ENCODE results near the gene SLC66A2.

The SLC66A2 gene

DNA sequence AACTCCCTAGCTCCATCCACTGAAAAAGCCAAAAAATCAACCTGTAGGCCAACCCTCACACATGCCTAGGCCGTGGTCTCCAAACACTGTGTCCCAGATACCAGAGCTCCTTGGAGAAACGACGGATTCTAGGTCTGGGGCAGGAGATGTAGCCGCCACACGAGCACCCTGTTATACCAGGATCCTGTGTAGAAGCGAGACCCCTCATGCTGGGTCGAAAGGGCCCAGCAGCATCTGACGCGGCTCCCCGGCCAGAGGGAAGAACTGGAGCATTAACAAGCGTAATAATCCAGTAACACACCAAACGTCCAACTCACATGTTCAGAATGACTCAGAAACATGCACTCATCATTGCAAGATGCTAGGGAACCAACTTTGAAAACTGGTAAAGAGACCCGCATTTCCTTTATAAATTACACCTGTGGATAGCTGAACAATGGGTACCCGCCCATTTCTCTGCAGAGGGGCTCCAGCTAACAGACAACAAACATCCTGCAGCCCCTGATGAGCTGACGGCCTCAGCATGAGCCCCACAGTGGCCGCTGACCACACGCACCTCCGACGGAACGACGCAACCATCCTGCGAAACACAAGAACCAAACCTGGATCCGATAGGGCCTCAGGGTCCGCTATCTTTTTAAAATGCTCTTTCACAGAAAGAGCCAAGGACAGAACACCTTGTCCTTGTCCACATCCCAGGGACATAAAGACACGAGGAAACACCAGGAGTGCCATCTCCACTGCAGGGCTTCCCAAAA, 14.2 kb downstream of the SLC66A2 start:
- DNase-seq (ENCODE audit: low read depth): no peak

DNA sequence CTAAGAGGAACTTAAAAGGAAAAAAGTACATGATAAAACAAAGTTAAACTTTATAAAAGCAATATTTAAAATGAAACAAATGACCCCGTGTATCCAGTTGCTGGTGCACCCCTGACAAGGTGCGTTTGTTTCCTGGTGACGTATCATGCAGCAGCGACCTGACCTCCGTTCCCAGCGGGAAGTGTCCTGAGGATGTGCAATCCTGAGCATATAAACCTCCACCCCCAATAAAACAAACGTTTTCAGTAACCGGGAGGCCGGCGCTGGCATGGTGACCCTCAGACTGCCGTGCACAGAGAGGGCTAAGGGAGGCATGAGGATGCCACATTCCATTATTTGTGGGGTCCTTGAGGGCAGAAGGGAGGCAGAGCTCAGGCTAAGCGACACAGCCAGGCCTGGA, 14.8 kb downstream of the SLC66A2 start:
- no peak for DNase-seq (ENCODE audit: low read depth)

DNA sequence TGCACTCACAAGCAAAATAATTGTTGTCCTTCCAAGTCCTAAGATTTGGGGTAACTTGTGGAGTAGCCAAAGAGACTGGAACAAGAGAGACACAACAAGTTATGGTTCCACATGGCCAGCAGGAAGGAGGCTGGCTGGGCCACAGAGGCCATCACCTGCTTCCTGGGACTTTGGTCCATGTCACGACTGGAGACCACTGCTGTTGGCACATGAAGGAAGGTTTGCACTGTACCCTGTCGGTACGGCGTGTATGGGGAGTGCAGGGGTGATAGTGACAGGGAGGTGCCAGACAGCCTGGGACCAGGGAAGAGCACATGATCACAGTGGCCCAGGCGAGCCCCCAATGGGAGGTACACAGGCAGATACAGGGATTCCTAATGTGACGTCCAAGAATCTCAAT, 15.5 kb downstream of the SLC66A2 start:
- DNase-seq (ENCODE audit: low read depth): no peak

DNA sequence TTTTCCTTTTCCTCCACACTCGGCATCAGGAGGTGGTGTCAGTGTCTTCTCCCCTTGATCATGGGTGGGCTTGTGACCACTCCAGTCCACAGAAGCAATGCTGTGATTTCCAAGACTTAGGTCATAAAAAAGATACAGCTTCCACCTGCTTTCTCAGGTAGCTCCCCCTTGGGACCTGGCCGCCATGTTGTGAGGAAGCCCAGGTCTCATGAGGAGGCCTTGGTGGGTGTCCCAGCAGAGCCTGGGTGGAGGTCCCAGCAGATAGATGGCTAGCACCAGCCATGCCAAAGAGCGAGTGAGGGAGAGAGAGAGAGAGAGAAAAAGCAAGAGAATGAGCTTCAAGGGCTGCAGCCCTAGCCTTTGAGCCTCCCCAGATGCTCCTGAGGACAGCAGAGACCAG, 16.0 kb downstream of the SLC66A2 start:
- no peak for DNase-seq (ENCODE audit: low read depth)

DNA sequence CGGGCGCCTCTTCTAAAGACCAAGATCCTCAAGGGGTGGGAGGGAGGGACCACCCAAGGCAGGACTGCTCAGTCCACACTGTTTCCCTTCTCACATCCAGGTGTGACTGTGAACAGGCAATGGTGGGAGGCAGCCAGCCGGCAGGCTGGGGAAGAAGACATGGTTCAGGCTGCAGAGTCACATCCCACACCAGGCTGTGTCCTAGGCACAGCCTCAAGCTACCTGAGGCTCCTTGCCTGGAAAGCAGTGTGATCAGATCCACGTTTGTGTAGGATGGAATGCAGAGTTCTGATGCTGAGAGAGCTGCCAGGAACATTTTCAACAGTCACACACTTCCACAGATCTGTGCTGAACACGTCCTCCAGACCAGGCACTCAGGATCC, 16.4 kb downstream of the SLC66A2 start:
- no peak for DNase-seq (ENCODE audit: low read depth)

DNA sequence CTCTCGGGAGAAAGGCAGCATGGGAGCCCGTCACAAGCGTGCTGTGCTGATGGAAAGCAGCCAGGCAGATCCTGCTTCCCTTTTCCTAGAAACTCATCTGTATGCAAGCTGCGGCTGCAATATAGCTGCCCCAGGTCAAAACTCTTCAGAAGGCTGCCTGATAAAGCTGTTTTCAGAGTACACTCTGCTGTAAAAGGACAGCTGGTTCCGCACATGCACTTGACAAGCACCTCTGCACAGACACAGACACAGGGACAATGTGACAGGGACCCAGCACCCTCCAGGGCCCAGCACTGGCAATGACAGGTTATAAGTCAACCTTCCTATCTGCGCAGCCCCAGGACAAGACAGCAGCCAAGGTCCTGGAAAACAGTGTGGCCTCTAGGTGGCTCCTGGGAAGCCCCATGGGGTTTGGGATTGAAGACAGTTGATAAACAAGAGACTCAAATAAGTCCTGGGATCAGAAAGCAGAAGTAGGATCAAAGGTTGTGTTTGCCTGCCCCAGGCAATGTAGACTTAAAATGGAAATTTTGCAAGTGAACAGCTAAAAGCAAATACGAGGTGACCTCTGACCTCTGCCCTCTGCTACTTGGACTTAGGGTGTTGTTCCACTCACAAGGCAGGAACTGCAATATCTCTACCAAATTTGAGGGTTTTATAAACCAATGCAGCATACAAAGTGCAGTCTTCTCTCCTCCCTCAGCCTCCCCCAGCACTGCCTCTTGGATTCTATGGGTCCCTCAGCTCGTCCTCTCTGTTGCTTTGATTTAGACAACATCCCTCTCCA, 16.9 kb downstream of the SLC66A2 start:
- no peak for DNase-seq (ENCODE audit: low read depth)

DNA sequence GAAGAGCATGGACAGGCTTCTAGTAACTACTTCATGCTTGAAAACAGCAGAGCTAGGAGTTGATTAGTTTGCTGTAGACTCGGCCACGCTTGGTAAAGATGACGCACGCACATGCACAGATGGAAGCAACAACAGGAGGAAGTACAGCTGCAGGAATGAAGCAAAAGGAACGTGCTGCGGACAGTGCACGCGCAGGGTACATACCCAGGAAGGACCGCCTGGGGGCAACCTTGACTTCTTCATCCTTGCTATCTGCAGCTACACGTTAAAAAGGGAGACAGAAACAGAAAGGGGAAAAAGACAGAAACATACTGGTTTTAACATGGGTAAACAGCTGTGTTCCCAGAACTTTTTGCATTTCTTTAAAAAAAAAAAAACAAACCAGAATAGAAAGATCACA, 17.7 kb downstream of the SLC66A2 start:
- no peak for DNase-seq (ENCODE audit: low read depth)

DNA sequence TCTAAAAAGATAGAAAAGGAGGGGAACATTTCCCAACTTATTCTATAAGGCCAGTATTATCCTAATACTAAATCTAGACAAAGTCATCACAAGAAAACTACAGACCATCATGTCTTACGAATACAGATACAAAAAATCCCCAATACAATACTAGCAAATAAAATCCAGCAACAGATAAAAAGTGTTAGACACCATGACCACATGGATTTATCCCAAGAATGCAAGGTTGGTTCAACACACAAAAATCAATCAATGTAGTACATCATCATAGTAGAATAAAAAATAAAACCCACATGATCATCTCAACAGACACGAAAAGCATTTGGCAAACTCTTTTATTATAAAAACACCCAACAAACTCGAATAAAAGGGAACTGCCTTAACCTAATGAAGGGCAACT, 18.5 kb downstream of the SLC66A2 start:
- DNase-seq (ENCODE audit: low read depth): no peak

DNA sequence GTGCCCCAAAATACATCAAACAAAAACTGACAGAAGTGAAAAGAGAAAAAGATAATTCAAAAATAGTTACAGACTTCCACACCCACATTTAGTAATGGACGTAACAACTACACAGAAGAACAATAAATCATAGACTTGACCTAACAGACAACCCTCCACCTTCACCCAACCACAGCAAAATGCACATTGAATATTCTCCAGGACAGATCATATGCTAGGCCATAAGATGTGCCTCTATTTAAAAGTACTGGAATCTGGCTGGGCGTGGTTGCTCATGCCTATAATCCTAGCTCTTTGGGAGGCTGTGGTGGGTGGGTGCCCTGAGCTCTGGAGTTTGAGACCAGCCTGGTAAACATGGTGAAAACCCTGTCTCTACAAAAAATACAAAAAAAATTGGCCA, 20.0 kb downstream of the SLC66A2 start:
- no peak for DNase-seq (ENCODE audit: low read depth)

DNA sequence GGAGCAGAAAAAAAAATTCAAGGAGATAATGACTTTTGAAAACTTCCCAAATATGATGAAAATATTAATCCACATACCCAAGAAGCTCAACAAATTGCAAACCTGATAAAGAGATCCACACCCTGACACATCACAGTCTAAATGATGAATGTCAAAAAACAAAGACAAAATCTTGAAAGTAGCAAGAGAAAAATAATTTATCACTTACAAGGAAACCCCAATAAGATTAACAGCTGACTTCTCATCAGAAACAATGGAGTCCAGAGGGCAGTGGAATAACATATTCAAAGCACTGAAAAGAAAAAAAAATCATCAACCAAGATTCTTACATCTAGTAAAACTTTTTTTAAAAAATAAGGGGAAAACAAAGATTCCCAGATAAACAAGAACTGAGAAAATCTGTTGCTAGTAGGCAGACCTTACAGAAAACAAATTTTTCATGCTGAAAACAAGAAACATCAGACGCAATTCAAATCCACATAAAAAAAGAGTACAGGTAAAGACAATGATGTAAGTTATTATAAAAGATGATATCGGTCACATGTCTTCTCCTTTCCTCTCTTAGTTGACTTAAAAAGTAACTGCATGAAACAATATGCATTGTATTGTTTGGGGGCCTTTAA, 21.3 kb downstream of the SLC66A2 start:
- DNase-seq (ENCODE audit: low read depth): no peak

DNA sequence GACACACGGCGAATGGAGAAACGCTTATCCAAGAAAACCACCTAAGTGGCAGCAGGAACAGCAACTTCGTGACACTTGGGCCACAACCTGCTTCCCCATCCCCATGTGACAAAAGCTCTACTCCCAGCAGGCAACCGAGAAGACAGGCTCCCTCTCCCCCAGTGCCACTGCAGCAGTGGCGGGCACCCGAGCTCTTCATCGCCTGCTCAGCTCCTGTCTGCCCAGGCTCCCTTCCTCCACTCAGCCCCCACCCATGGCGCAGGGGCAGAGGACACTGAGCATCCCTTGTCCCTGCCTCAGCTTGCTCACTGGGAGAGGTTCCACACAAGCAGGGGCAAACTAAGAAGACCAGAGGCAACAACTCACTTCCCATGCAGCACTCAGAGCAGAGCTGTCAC, 22.9 kb downstream of the SLC66A2 start:
- no peak for DNase-seq (ENCODE audit: low read depth)

DNA sequence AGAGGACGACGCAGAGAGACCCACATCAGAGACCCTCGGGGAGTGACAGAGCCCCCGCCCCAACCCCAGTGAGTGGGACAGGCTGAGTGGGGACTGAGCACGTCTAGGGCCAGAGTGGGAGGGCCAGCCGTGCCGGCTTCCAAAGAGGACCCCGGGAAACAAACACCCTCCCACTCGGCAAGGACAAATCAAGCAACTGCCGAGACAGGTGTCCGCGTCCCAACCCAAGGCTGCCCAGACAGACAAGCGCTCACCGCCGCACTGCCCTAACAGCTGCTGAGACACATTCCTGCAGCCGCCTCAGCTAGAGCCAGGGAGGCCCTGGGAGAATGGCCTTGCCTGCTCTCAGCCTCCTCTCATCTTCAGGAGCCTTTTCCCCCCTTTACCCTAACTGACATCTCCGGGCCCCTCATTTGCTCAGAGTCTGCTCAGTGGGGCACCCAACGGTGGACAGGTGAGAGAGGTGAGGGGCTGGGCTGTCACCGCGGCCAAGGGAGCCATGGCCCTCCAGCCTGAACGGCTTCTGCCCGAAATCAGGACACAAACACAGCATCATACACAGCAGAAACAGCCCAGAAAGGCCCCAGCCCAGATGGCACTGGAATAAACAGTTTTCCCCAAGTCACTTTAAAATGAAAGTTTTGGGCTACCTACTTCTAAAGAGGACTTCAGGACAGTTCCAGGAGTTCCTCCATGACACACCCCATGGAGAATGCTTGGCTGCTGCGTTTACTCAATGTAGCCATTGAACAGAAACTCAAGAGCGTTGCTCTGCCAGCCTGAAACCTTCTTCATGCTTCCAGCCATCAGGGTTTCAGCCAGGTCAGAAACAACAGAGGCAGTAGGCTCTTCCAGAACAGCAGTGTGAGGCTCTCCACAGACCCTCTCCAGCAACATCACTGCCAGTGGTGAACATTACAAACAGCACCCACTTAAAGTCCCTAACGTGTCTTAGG, 23.6 kb downstream of the SLC66A2 start:
- DNase-seq (ENCODE audit: low read depth): no peak

DNA sequence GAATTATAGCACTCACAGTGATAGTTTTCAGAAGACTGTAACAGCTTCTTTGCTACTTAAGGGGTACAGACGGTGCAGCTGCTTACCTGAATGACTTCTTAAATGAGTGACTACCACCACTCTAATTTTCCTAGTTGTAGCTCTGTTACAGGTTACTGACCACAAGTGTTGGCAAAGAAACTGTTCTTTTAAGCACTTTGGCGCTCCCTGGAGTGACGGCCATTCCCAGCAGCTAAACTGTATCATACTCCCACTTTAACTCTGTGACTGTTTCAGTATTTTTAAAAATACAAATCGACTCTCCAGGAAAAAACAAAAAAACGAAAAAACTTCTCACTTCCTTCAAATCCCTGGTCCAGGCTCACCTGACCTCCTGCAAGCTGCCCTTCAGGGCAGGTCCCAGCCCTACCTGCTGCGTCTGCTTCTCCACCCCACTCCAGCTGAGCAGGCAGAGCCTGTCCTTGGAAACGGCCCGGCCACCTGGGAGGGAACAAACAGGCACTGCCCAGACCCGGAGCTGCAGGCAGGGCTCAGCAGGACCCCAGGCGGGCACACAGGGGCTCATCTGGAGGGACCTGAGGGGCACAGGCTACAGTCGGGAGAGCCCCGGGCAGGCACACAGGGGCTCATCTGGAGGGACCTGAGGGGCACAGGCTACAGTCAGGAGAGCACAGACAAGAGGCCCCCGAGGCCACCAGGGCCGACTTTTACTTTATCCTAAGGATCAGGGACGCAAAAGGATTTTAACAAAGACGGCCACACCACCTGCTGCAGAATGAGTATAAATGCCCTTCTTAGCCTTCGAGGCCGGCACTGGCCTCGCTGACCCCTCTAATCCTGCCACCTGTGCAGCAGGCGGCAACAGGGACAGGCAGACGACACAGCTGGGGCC, 24.5 kb downstream of the SLC66A2 start:
- DNase-seq (ENCODE audit: low read depth): no peak

DNA sequence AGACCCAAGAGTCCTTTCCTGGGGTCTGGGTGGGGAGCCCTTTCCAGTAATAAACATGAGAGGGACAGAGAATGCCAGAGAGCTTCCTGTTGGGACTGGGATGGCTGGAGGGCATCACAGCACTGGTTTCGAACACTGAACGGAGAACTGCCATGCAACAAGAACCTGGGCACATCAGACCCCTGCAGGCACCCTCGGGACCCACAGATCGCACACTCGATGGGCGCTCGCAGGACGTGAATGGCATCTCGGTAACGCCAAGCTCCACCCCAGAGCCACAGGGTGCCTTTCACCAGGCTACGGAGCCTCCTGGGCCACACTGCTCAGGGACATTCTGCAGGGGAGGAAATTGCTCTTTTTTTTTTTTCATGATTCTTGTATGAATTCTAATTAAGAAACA, 25.1 kb downstream of the SLC66A2 start:
- DNase-seq (ENCODE audit: low read depth): no peak

DNA sequence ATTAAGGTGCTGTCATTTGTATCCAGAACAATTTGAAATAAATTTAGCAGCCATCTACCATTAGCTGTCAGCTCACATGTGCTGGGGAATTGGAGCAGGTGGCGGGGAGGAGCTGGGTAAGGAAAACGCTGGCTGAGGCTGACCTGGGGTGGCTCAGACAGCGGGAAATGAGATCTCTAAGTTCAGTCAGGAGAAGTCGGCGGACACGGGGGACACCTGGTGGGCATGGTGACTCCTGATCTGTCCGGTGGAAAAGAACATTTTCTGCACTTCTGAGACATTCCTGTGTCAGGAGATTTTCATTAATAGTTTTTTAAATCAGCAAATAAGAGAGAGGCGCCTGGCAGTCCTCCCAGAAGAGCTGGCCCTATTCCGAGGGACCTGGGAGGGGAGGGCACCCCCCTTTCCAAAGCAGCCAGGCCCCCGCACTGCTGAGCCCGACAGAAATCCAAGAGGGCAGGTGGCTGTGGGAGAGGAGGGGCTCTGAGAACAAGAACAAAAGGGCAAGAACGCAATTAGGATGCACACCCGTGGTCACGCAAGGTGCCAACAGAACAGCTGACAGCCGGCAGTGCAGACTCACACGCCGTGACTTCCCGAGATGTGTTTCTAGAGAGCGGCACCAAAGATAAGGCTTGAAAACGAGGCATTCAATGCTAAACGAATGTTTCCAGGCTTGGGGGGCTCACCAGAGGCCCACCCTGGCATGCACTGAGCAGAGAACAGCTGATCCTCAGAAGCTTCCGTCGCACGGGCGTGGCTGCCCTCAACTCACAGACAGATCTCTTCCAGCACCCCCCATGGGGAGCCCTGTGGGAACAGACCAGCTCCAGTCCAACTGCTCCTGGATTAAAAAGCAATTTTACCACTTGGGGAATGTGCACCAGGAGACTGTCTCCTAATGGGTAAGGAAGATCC, 26.4 kb downstream of the SLC66A2 start:
- DNase-seq (ENCODE audit: low read depth): no peak

DNA sequence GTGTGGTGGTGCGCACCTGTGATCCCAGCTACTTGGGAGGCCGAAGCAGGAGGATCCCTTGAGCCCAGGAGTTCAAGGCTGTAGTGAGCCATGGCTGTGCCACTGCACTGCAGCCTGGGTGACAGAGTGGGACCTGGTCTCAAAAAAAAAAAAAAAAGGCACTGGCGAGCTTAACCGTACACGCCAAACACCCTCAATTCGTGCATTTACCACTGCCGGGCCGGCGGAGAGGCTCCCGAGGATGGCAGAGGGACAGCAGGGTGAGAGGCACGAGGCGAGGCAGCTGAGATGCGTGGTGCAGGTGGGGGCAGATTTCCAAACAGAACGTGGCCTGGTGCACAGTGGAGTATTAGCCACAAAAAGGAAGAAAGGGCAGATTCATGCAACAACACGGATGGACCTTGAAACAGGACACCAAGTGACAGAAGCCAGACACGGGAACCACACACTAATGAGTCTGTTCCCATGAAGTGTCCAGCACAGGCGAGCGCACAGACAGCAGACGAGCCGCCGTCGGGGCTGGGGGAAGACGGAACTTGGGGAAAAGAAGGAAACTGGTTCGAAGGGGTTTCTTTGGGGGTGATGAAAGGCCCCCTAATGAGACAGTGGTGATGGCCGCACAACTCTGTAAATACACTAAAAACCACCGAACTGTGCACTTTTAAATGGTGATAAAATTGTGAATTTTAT, 27.4 kb downstream of the SLC66A2 start:
- DNase-seq (ENCODE audit: low read depth): no peak

DNA sequence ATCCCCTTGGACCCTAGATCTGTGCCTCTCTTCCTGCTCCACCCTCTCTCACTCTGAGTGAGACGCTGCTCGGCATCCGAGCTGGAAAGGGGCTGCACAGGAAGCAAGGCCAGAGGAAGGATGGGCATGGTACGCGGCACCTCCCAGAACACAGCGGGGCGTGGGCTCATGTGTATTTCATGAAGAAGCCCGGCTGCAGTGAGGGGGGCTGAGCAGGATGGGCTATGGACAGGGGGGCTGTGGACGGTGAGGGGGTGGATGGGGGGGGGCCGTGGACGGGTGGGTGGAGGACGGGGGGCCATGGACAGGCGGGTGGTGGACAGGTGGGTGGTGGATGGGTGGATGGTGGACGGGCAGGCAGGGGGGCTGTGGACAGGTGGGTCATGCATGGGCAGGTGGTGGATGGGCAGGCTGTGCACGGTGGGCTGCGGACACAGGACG, 28.5 kb downstream of the SLC66A2 start:
- no peak for DNase-seq (ENCODE audit: low read depth)

DNA sequence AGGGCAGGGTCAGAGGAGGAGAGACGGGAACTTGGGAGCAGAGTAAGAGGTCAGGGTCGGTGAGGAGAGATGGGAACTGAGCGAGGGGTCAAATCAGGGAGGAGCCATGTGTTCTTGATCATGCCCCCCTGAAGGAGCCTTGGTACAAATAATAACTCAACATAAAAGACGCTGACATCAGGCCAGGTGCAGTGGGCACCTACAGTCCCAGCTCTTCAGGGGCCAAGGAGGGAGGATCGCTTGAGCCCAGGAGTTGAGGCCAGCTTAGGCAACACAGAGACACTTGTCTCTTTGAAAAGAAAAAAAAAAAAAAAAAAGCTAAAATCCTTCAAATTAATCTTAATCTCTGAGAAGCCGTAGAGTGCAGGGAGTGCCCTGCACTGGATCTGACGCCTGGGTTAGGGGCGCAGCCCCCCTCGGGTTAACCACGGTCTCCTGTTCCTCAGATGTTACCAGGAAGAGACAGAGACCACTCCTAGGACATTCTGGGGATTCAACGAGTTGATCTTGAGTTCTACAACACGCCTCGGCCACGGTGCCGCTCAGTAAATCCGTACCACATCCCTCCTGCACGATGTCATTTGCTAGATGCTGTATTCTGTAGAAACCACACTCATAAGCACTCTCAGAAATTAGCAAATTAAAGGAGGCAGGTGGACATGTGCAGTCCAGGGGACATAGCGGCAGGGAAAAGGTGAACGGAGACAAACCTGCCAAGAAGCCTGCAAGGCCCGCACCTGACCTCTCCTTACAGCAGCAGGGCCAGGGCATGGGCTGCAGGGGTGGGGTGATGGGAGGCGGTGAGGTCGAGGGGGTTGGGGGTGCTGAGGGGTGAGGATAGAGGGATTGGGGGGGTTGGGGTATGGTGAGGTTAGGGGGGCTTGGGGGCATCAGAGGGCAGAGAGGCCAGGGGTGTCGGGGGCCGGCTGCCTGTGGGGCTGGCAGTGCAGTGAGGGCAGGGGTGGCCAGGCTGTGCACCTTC, 29.2 kb downstream of the SLC66A2 start:
- no peak for DNase-seq (ENCODE audit: low read depth)

Measured in stimulated activated CD4-positive, alpha-beta T cell treated with anti-CD3 and anti-CD28 coated beads, Interleukin-2, amount 100 ng/mL, for 4 hours (primary cell).